CD4-positive, alpha-beta T cell treated with Interleukin-6 for 4 hours (primary cell): ENCODE results near the gene UTP11.
A peak's percentile ranks its signal among the peaks of the same experiment; 100 is the strongest.

Experiments used
- DNase-seq: peaks from one replicate; pipeline ENCODE4 v3.0.0-alpha.2; 2020; ENCODE audit warnings: mixed read lengths

UTP11 gene

DNA sequence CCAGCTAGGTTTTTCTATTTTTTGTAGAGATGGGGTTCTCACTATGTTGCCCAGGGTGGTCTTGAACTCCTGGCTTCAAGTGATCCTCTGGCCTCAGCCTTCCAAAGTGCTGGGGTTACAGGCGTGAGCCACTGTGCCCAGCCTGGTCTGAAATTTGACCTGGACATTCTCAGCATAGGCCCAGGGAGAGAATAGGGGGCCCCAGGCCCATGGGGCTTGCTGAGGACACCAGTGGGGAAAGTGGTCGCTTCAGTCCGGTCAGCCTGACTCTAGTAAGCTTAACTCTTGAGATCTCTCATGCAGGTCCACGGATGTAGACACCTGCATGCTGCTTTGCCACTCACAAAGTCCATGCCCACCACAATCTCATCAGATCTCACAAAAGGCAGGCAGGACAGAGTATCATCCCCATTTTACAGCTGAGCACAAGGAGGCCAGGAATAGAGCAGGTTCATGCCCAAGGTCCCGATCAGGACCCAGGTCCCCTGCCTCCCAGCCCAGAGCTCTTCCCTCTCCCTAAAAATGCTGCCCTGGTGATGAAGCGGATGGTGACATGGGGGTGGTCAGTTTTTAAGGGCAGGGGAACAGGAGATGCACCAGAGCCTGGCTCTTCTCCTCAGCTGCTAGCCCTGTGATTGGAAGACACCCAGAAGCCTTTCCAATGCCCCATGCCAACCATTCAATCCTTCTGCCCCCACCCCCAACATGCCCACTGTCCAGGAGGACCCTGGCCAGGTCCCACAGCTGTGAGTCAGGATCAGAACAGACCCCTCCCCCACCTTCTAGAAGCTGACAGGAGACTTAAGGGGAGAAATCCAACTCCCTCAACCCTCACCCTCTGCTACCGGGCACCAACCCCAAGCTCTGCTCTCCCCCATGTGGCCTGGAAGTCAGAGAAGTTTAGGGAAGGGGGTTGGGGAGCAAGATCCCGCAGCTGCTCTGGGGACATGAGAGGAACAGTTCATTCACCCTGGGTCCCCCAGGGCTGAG lies 9.0 kb upstream of the UTP11 start:
- DNase-seq, result no peak

DNA sequence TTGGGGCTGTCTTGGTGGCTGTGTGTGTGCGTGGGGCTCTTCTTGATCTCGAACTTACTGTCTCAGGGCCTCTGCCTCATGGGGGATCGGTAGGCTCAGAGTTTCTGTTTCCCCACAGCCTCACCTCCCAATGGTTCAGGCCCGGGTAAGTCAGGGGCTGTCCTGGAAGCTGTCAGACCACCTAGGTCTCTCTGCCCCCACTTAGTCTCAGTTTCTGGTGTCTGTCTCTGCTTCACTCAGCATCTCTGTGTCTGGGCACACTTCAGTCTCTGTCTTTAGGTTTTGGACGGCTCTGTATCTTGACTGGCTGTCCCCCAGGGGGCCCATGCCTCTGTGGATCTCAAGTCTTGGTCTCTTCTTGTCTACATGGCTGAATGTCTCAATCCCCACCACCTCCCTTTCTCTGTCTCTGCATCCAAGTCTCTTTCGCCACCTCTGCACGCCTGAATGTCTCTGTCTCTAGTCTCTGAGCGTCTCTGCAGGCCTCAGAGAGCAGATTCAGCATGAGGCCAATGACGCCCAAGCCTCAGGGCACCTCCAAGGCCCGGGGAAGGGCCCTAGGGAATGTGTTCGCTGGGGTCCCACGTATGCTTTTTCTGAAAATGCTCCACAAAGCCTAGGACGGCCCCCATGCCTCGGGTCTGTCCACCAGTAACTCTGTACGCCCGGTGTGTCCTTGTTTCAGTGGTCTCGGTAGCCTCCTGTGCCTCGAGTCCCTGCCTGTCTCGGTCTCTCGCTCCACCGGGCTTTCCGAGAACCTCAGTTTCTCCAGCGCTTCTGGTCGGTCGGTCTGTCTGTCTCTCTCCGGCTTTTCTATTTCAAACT lies 8.0 kb upstream of the UTP11 start:
- peak; percentile 26 for DNase-seq

DNA sequence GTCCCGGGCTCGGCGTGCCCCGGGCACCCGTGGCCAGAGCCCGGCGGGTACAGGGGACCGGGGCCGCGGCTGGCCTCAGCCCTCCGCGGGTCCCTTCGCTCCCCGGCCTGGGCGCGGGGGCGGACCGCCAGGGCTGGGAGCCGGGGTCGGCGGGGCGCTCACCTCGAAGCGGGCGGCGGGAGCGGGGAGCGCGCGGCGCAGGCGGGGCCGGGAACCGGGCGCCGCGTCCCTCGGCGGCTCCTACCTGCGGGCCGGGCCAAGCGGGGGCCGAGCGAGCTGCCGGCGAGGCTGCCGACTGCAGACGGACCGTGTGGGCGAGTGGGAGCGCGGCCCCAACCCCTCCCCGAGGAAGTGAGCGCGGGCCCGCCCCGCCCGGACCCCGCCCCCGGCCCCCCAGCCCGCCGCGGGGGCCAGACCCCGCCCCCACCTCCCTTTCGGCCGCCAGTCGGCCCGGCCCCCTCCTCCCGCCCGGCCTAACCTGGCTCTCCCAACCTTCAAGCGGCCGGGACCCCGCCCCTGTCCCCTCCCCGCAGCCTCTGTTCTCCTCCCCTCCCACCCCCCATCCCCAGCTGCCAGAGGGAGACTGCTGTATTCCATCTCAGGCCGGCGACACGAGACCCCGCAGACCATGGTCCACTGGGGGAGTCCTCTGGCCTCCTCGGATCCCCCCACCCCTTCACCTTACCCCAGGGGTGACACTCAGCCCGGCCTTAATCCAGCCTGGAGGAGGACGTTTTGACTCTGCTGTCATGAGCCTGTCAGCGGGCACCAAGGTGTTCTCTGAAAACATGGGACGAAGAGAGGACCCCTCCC lies 7.1 kb upstream of the UTP11 start, which contains the start of gene FHL3:
TSS of gene FHL3 (minus strand) at position 320 of the 813 bp plus-strand sequence. CDS start 6,102 bp downstream, outside the sequence.
- peak; percentile 79 for DNase-seq

DNA sequence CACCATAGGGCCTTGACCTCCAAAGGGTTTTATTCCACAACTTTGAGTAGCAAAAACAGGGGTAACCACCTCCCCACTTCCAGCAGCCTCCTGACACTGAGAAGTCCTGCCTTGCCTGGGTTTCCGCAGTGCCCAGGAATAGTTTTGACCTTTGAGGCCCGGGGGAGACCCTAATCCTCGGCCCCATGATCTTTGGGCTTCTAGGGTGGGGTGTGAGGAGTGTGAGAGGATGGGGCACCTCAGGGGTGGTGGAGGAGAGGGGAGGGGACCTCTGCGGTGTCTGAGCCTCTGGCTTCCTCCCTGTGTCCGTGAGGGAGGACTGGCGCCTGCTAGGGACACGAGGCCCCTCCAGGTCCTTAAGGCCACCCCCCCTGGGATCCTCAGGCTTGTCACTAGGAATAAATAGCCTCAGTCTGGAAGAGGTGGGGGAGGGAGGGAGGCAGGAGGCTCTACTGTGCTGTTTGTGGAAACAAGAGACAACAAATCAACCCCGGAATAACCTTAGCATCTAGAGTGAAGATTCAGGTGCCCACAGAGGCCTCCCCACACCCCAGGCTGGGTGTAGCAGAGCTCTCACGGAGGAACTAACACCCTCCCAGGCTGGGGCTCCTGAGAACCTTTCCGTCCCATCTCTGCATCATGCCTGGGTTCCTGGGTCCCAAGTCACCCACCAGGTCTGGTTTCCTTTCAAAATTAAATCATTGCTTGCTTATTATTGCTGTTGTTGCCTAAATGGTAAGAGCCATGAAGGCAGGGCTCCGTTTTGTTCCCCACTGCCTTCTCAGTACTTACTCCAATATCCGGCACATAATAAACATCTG lies 6.3 kb upstream of the UTP11 start:
- no peak for DNase-seq

DNA sequence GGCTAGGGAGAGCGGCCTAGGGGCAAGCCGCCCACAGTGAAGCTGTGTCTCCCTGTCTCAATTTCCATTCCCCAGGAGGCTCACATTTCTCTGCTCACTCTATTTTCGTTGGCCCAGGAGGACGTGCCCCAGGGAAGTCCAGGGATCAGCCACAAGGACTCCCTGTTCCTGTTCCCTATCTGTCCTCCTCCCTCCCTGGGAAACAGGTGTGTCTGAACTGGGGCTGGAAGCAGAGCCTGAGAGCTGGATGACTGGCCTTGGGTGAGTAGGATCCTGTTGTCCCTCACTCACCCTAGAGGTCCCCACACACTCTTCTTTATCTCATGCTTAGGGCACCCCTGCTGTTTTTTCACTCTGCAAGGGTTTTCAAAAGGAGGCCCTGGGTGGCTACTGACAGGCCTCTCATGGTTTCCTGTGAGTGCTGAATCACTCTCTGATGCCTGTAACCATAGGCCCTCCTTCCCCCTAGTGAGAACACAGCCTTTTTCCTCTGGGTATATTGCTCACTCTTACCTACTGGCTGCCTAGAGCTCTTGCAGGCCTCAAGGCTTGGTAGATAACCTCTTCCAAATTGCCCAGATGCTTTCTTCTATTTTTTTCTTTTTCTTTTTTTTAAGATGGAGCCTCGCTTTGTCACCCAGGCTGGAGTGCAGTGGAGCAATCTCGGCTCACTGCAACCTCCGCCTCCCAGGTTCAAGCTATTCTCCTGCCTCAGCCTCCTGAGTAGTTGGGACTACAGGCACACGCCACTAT lies 3.3 kb upstream of the UTP11 start:
- DNase-seq, result peak; percentile 59

DNA sequence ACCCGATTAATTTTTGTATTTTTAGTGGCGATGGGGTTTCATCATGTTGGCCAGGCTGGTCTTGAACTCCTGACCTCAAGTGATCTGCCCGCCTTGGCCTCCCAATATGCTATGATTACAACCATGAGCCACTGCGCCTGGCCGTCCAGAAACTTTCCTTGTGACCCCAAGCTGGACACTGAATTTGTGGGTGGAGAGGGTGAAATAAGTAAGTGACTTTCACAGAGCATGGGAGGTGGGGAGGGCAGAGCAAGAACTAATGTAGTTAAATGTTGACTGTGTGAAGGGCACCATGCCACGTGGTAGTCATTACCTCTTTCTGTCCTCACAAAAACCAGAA lies 2.7 kb upstream of the UTP11 start:
- DNase-seq, result no peak

DNA sequence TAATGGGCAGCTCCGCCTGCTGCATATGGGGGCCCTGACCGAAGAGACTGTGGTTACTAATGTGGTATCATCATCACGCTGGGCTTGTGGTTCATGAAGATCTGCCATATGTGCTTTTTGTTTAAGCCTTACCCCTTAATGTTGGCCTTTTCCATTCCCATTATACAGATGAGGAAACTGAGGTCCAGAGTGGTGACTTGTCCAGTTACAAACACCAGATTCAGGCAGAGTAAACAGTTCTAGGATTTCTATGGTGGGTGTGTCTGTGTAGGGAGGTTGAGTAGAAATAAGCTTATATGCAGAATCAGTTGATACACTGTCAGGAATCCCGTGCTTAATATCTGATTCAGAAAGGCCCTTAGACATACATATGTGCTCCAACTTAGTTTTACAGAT lies 691 bp downstream of the UTP11 start:
- DNase-seq, result no peak

DNA sequence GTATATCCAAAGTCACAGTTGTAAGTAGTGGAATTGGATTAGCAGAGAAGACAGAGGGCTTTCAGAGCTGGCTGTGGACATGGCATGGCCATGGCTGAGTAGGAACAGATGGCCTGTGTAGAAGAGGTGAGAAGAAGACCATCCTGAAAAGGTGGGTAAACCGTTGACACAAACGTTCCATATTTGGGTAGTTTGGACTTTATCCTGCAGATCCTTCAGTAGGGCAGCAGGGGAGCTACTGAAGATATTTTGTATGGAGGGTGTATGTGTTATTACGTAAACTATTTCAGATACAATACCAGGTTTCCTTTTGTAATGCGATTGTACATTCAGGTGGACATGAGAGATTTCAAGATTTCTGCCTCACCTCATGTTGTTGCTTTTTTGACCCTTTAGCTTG lies 1.6 kb downstream of the UTP11 start:
- DNase-seq, result no peak

DNA sequence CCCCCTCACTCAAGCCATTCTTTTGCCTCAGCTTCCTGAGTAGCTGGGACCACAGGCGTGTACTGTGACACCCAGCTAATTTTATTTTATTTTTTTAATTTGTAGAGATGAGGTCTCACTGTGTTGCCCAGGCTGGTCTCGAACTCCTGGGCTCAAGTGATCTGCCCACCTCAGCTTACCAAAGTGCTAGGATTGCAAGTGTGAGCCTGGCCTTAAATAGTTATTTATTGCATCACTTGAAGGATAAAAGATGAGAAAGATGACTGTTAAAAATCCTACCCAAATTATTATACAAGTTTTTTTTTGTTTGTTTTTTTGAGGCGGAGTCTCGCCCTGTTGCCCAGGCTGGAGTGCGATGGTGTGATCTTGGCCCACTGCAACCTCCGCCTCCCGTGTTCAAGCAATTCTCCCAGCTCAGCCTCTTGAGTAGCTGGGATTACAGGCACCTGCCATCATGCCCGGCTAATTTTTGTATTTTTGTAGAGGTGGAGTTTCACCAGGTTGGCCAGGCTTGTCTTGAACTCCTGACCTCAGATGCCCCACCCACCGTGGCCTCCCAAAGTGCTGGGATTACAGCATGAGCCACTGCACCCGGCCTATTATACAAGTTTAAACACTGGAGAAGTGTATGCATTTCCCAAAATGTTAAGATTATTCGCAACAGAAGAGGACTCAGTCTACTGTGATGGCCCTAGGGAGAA lies 2.3 kb downstream of the UTP11 start:
- no peak for DNase-seq

DNA sequence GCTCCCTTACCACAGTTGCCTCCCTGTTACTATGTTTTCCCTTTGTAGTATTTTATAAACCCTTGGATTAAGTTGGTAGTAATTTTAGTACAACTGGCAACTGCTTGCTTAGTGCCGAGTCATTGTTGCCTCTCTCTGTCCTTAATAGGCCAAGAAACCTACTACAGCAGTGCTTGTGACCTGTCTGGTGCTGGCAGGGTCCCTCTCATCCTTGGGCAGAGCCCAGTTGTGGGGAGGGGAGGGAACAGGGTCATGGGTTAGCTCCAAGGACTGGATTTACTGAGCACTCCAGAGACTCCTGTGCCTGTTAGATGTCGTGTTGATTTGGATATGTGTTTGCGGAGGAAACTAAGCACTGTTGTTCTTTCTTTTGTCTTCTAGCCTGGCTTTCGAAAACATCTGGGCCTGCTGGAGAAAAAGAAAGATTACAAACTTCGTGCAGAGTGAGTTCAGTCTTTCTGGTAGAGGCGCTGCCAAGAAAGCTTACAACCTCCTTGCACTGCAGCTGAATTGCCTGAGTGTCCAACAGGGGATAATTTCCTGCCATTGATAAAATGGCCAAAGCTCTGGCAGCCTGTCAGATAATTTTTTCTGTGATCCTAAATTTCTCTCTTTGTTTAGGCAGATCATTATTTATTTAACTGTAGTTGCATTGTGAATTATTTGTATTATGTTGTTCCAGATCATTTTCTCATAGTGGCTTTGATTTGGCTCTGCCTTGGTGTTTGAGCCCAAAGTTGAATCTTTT lies 3.6 kb downstream of the UTP11 start:
- DNase-seq, result no peak

DNA sequence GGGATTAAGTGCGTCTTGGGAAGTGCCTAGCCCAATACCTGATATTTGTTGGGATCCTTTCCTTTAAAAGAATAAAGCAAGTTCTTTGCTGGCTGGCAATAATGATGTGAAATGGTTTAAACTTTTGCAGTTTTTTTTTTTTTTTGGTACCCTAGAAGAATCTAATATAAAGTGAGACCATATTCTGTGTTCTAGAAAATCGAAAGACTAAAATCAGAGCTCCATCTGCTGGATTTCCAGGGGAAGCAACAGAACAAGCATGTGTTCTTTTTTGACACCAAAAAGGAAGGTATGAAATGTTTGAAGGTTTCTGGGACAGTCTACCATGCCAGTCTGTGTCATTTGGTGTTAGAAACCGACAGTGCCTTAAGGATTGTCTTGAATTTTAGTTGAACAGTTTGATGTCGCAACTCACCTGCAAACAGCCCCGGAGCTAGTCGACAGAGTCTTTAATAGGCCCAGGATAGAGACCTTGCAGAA lies 6.4 kb downstream of the UTP11 start:
- no peak for DNase-seq

DNA sequence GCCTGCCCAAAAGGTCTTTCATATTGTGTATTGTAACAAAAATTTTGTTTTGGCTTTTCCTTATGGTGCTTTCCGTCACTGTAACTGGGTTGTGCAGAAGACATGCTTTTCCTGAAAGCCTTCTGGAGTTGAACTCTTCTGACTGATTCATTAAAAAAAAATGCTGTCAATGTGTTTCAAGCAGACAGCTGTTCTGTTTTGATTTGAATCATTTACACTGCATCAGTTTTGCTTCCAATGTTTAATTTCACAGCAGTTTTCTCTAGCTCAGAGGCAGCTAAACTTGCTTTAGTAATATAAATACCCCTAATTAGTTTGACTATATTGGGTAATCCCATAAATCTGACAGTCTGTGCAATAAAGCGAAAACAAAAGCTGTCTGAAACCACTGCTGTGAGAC lies 7.9 kb downstream of the UTP11 start:
- DNase-seq, result no peak

DNA sequence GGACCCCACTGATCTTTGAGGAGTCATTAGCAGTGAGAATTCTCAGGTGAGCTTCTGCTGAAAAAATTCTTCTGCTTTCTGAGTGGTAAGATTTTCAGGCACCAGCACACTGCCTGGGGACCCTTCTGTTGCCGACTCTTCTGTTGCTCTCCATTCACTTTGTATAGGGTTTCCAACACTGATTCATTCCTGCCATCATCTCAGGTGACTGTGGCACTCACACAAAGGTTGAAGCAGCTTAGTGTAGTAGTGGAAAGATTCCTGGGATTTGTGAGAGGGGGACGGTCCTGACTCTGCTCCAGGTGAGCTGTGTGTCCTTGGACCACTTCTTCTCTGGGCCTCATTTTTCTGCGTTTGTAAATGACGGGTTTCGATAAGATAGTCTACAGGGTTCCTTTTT lies 9.4 kb downstream of the UTP11 start:
- no peak for DNase-seq

DNA sequence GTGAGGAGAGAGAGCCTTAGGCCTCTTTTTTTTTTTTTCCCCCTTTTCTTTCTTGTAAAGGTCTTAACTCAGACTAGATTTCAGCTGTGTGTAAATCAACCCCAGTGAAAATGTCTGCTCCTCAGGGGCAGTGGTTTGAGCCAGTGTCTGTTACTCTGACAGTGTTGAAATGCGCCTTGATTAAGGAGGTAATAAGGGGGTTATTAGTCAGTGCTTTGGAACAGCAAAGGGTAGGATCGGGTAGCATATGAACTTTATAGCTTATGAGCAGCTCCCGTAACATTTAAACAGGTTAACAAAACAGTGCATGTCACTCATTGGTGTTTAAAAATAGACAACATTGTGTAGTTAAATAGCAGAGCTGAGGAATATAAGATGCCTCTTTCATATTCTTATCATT lies 10.3 kb downstream of the UTP11 start:
- DNase-seq, result no peak

DNA sequence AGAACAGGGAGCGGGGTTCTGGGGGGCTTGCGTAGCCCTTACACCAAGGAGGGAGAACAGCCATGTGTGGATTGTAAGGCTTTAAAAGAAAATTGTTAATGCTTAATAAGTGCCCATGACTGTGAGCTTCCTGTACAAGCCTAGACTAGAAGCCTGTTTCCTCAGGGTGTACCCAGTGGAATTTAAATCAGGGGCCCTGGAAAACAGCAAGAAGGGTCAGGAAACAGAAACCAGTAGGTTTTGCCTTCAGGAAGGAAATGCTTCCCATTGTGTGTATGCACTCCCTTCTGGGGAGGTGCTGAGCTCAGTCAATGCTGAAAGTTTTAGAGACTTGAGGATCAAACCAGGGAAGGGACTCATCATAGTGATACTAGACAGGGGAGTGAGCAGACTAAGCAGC lies 12.7 kb downstream of the UTP11 start:
- no peak for DNase-seq

DNA sequence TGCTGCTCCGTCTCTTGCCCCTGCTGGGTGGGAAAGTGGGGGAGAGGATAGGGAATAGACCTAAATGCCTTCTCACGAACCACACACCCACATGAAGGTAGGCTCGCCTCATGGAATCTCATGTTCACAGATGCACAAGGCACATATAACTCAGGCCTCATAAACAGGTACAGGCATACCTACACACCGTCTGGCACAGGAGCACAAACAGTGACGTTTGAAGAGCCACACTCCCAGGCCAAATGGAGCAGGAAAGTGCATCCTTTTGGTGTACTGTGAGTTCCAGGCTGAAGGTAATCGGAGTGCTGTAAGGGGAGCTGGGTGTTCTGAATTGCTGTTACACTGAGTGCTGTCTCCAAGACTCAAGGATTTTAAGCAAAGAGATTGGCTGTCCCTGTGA lies 13.1 kb downstream of the UTP11 start:
- no peak for DNase-seq

DNA sequence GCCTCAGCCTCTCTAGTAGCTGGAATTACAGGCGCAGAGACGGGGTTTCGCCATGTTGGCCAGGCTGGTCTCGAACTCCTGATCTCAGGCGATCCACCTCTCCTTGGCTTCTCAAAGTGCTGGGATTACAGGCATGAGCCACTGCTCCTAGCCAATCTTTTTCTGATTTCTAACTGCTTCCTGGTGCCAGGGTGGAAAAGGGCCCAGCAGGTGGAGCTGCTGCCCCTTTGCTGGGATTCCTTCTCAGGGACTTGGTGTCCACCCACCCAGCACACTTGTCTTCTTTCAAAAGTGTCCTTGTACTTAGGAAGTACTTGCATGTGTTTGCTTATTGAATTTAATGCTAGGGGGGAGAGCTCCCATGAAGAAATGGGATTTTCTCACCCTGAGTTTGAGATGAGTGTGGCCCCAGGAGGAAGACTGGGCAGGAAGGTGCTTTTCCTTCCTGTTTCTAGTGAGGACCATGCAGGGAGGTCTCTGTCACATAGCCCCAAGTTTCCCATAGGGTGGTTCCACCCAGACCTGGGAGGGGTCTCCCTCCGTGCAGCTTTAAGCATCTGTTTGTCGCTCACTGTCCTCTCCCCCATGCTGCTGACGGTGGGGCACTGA lies 14.2 kb downstream of the UTP11 start:
- DNase-seq, result peak; percentile 50

DNA sequence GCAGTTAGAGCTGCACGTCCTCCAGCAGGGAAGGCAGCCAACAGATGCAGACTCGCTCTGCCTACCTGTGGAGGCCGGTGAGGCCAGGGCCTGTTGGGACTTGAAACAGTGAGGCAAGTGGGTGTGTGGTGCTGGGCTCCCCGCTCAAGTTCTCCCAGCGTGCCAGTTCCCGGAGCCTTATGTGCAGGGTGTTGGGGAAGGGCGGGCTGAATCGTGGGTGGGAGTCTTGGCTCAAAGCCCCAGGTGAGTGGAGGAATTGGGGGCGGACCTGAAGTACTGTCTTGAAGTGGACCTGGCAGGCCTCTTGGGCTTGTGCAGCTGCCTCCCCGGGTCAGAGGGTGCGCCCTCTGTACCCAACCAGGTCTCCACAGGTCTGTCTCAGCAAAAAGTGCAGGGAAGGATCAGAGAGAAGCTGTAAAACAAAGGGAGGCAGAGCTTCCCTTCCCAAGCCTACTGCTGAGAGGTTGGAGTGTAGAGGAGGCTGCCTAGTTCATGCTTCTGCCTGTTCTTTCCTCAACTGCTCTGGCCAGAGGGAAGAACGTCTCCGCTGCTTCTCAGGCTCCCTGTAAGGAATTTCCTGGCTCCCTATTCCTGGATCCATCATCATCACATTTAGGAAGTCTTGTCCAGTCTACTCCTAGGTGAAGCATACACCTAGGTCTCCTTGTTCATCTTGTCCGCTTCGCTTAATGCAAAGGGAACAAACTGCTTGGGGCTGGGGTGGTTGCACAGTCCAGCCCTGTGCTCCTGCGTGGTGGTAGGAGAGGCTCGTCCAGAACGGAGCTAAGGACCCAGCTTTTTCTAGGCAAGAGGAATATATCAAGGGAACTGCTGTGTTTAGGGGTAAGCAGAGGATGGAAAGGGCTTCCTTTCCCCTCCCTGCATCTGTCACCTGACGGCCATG lies 14.9 kb downstream of the UTP11 start:
- DNase-seq, result no peak
